Measurements from ENCODE around the gene LIME1. TPM values are rescaled to one million over a fixed set of nuclear protein-coding genes. Genes with fewer than 3 reads are reported as not detected.

Gene LIME1
- total and polyA plus RNA-seq, 10 donors, result 24.0 to 96.6 (median 49.5) TPM

DNA sequence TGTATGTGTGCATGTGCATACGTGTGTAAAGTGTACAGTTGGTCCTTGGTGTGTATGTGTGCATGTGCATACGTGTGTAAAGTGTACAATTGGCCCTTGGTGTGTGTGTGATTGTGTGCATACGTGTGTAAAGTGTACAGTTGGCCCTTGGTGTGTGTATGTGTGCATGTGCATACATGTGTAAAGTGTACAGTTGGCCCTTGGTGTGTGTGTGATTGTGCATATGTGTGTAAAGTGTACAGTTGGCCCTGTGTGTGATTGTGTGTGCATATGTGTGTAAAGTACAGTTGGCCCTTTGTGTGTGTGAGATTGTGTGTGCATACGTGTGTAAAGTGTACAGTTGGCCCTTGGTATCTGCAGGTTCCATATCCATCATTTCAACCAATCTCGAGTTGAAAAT is 5.1 kb upstream of the LIME1 start:
- Histone ChIP-seq H3K4me3 (no peak overlapping the region), H3K4me1 (peaks cover 19 to 75% (median 57%) of the 10 kb centered on the region in 6 donors), H3K9me3 (peaks cover 0 to under 1% (median 0%) of the 10 kb centered on the region in 8 donors), H3K27ac (peak overlapping the region in 2 of 8 donors; percentile 54 to 83), H3K27me3 (replicated peaks in 1 of 7) (no peaks in the 10 kb centered on the region), H3K36me3 (peaks cover 0 to 65% (median 33%) of the 10 kb centered on the region in 6 donors)
- TF ChIP-seq, protein P1, sequence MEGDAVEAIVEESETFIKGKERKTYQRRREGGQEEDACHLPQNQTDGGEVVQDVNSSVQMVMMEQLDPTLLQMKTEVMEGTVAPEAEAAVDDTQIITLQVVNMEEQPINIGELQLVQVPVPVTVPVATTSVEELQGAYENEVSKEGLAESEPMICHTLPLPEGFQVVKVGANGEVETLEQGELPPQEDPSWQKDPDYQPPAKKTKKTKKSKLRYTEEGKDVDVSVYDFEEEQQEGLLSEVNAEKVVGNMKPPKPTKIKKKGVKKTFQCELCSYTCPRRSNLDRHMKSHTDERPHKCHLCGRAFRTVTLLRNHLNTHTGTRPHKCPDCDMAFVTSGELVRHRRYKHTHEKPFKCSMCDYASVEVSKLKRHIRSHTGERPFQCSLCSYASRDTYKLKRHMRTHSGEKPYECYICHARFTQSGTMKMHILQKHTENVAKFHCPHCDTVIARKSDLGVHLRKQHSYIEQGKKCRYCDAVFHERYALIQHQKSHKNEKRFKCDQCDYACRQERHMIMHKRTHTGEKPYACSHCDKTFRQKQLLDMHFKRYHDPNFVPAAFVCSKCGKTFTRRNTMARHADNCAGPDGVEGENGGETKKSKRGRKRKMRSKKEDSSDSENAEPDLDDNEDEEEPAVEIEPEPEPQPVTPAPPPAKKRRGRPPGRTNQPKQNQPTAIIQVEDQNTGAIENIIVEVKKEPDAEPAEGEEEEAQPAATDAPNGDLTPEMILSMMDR (IDR thresholded peaks at IDR 0.05 in 8 of 11, conservative IDR thresholded peaks at IDR 0.05 in 3 of 11), result no peak
- TF ChIP-seq POLR2AphosphoS5 (IDR thresholded peaks at IDR 0.05) (no peak), POLR2A (IDR thresholded peaks at IDR 0.05) (no peak)
- DNase-seq, result no peak
- 56 to 90% (median 73%) methylated on average over 4 to 5 of the region's 5 CpGs for WGBS, 5 donors
- intact Hi-C loops (cut with DNase I; ENCODE audit: low total_unique reads), result no loop called here

DNA sequence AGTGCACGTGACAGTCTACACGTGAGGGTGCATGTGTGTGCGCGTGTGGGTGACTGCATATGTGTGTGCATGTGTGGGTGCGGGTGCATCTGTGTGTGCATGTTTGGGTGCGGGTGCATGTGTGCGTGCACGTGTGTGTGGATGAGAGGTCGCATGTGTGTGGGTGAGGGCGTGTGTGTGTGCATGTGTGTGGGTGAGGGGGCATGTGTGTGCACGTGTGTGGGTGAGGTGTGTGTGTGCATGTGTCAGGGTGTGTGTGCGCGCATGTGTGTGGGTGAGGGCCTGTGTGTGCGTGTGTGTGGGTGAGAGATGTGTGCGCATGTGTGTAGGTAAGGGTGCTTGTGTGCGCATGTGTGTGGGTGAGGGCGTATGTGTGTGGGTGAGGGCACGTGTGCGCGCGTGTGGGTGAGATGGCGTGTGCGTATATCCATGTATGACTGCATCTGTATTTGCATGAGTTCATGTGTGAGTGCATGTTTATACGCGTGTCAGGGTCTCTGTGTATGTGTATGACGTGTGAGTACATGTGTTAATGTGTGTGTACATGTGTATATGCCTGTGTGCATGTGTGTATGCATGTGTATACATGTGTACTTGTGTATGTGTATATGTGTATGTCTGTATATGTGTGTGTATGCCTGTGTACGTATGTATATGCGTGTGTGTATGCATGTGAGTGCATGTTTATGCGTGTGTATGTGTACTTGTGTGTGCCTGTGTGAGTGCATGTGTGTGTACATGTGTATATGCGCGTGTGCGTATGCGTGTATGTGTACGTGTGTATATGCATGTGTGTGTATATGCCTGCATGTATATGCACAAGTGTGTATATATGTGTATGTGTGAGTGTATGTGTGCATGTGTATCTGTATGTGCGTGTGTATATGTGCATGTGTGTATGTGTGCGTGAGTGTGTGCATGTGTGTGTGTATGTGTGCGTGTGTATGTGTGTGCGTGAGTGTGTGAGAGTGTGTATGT is 4.1 kb upstream of the LIME1 start:
- peak in 1 of 3 donors; percentile 18 for TF ChIP-seq POLR2AphosphoS5 (IDR thresholded peaks at IDR 0.05)
- TF ChIP-seq, protein P1 (IDR thresholded peaks at IDR 0.05 in 8 of 11, conservative IDR thresholded peaks at IDR 0.05 in 3 of 11), result no peak
- intact Hi-C loops (cut with DNase I; ENCODE audit: low total_unique reads), result no loop called here
- 87 to 92% (median 89%) methylated on average over 38 of the region's 38 CpGs for WGBS, 5 donors
- H3K9me3 ChIP-seq, result no peaks in the 10 kb centered on the region
- H3K4me3 ChIP-seq, result no peak overlapping the region
- peak overlapping the region in 1 of 8 donors; percentile 83 for H3K27ac ChIP-seq
- no peak for DNase-seq
- H3K27me3 ChIP-seq (replicated peaks in 1 of 7), result peaks cover 0 to 6% (median 0%) of the 10 kb centered on the region in 7 donors
- peaks cover 26 to 76% (median 64%) of the 10 kb centered on the region in 6 donors for H3K4me1 ChIP-seq
- peaks cover 0 to 64% (median 32%) of the 10 kb centered on the region in 6 donors for H3K36me3 ChIP-seq

DNA sequence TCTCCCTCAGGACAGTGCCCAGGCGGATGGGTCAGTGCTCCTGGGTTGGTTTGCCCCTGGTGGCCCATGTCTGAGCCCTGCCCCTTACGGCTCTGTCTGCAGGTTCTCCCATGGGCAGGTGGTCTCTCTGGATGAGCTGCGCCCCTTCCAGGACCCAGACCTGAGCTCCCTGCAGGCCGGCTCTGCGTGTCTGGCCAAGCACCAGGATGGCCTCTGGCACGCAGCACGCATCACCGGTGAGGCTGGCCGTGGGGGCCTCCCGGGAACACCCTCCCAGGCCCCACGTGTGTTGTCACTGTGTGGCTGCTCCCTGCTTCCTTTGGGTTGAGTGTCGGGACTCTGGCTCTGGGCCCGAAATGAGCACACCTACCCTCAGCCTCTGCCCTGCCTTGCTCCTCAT is 3.3 kb upstream of the LIME1 start:
- DNase-seq, result no peak
- peaks cover 31 to 76% (median 65%) of the 10 kb centered on the region in 6 donors for H3K4me1 ChIP-seq
- H3K9me3 ChIP-seq, result no peaks in the 10 kb centered on the region
- H3K4me3 ChIP-seq, result no peak overlapping the region
- no peak overlapping the region for H3K27ac ChIP-seq
- TF ChIP-seq POLR2A (IDR thresholded peaks at IDR 0.05) (no peak), POLR2AphosphoS5 (IDR thresholded peaks at IDR 0.05) (no peak)
- TF ChIP-seq, protein P1 (IDR thresholded peaks at IDR 0.05 in 8 of 11, conservative IDR thresholded peaks at IDR 0.05 in 3 of 11), result no peak
- H3K27me3 ChIP-seq (replicated peaks in 1 of 7), result peaks cover 0 to 13% (median 0%) of the 10 kb centered on the region in 7 donors
- intact Hi-C loops (cut with DNase I; ENCODE audit: low total_unique reads), result no loop called here
- H3K36me3 ChIP-seq, result peaks cover 0 to 64% (median 32%) of the 10 kb centered on the region in 6 donors
- 90 to 95% (median 93%) methylated on average over 12 to 13 of the region's 13 CpGs for WGBS, 5 donors

GRCh38 chr20:63733579-63734081 is 2.8 kb upstream of the LIME1 start:
- no peaks in the 10 kb centered on the region for H3K9me3 ChIP-seq
- DNase-seq, result no peak
- no peak overlapping the region for H3K4me3 ChIP-seq
- 90 to 95% (median 92%) methylated on average over 17 to 18 of the region's 18 CpGs for WGBS, 5 donors
- intact Hi-C loops (cut with DNase I; ENCODE audit: low total_unique reads), result no loop called here
- H3K27me3 ChIP-seq (replicated peaks in 1 of 7), result peaks cover 0 to 18% (median 0%) of the 10 kb centered on the region in 7 donors
- TF ChIP-seq POLR2AphosphoS5 (IDR thresholded peaks at IDR 0.05), result peak in 1 of 3 donors; percentile 55
- TF ChIP-seq, protein P1 (IDR thresholded peaks at IDR 0.05 in 8 of 11, conservative IDR thresholded peaks at IDR 0.05 in 3 of 11), result no peak
- no peak for TF ChIP-seq POLR2A (IDR thresholded peaks at IDR 0.05)
- no peak overlapping the region for H3K27ac ChIP-seq
- H3K36me3 ChIP-seq, result peaks cover 0 to 64% (median 32%) of the 10 kb centered on the region in 6 donors
- H3K4me1 ChIP-seq, result peaks cover 34 to 76% (median 65%) of the 10 kb centered on the region in 6 donors
